Activated CD8-positive, alpha-beta memory T cell treated with anti-CD3 and anti-CD28 coated beads, Interleukin-2, amount 10 ng/mL, durations not matched to agents 7 days and 5 days (primary cell): ENCODE data around the gene ATP11A. TPM values are rescaled to one million over a fixed set of nuclear protein-coding genes. Genes with fewer than 3 reads are reported as not detected.

ENCODE experiments used
- ATAC-seq: fragments of 150-1000 bp; cut with Tn5 transposase; one replicate; pipeline ENCODE4 v1.10.0; 2021; ENCODE audit warnings: moderate library complexity
- CTCF ChIA-PET: fragments of 350-600 bp; sonication (Branson Sonifier 250); formaldehyde crosslinking; loops from one replicate; lab custom pipeline; 2021; ENCODE audit warnings: antibody characterized with exemption; lab: Charles Lee
- DNase-seq: peaks from one replicate; pipeline ENCODE4 v3.0.0-alpha.2; 2020
- H3K27ac Mint-ChIP-seq: one replicate; pipeline ENCODE4 v1.8.0; 2021; ENCODE audit warnings: mild to moderate bottlenecking, mixed read lengths
- H3K27me3 Mint-ChIP-seq: one replicate; pipeline ENCODE4 v1.8.0; 2021; ENCODE audit warnings: mixed read lengths
- H3K36me3 Mint-ChIP-seq: one replicate; pipeline ENCODE4 v1.8.0; 2021; ENCODE audit warnings: mild to moderate bottlenecking, mixed read lengths
- H3K4me1 Mint-ChIP-seq: one replicate; pipeline ENCODE4 v1.8.0; 2021; ENCODE audit warnings: mixed read lengths
- H3K4me3 Mint-ChIP-seq: one replicate; pipeline ENCODE4 v1.8.0; 2021; ENCODE audit warnings: mild to moderate bottlenecking, moderate library complexity, mixed read lengths
- H3K9me3 Mint-ChIP-seq: one replicate; pipeline ENCODE4 v1.8.0; 2022; ENCODE audit warnings: low read depth, mixed read lengths
- total RNA-seq, 2 experiments: library from RNA; stranded (reverse); gene quantifications; one replicate each; pipeline ENCODE4 v1.2.3, GENCODE V29; 2021

ATP11A gene
- total RNA-seq, 2 experiments from 2014 or later = 40.0 to 43.5 TPM

- Mint-ChIP-seq H3K36me3 (no peaks in the 10 kb centered on the region), H3K4me1 (no peaks in the 10 kb centered on the region), H3K27me3 (no peaks in the 10 kb centered on the region), H3K27ac (no peak overlapping the region), H3K4me3 (no peak overlapping the region), H3K9me3 (no peaks in the 10 kb centered on the region)
- CTCF ChIA-PET = no interaction called here
- no peak for DNase-seq
- no peak for ATAC-seq
Observed at GRCh38 chr13:112714376-112715174, 24.7 kb downstream of the ATP11A start.

GRCh38 chr13:112715210-112715609 lies 25.4 kb downstream of the ATP11A start:
- DNase-seq (no peak), ATAC-seq (no peak)
- H3K36me3 Mint-ChIP-seq = no peaks in the 10 kb centered on the region
- H3K27ac Mint-ChIP-seq = no peak overlapping the region
- H3K4me1 Mint-ChIP-seq = no peaks in the 10 kb centered on the region
- H3K27me3 Mint-ChIP-seq = no peaks in the 10 kb centered on the region
- H3K9me3 Mint-ChIP-seq = no peaks in the 10 kb centered on the region
- no peak overlapping the region for H3K4me3 Mint-ChIP-seq
- CTCF ChIA-PET = no interaction called here

- no peaks in the 10 kb centered on the region for H3K27me3 Mint-ChIP-seq
- no peaks in the 10 kb centered on the region for H3K36me3 Mint-ChIP-seq
- DNase-seq = no peak
- CTCF ChIA-PET = no interaction called here
- H3K27ac Mint-ChIP-seq = no peak overlapping the region
- no peak for ATAC-seq
- no peaks in the 10 kb centered on the region for H3K4me1 Mint-ChIP-seq
- no peaks in the 10 kb centered on the region for H3K9me3 Mint-ChIP-seq
- no peak overlapping the region for H3K4me3 Mint-ChIP-seq
Observed at GRCh38 chr13:112715715-112716460, 26.1 kb downstream of the ATP11A start.

- Mint-ChIP-seq H3K9me3 (no peaks in the 10 kb centered on the region), H3K4me3 (no peak overlapping the region), H3K27me3 (no peaks in the 10 kb centered on the region), H3K4me1 (no peaks in the 10 kb centered on the region), H3K36me3 (no peaks in the 10 kb centered on the region), H3K27ac (no peak overlapping the region)
- CTCF ChIA-PET = no interaction called here
- ATAC-seq (no peak), DNase-seq (no peak)
Observed at GRCh38 chr13:112716461-112716820, 26.6 kb downstream of the ATP11A start.

GRCh38 chr13:112716841-112717520 lies 27.1 kb downstream of the ATP11A start:
- ATAC-seq (no peak), DNase-seq (no peak)
- no peaks in the 10 kb centered on the region for H3K4me1 Mint-ChIP-seq
- H3K27me3 Mint-ChIP-seq = no peaks in the 10 kb centered on the region
- CTCF ChIA-PET = no interaction called here
- no peak overlapping the region for H3K4me3 Mint-ChIP-seq
- H3K36me3 Mint-ChIP-seq = no peaks in the 10 kb centered on the region
- no peak overlapping the region for H3K27ac Mint-ChIP-seq
- H3K9me3 Mint-ChIP-seq = no peaks in the 10 kb centered on the region

- CTCF ChIA-PET = no interaction called here
- Mint-ChIP-seq H3K4me1 (peaks cover 4% of the 10 kb centered on the region), H3K36me3 (no peaks in the 10 kb centered on the region), H3K27me3 (no peaks in the 10 kb centered on the region), H3K27ac (no peak overlapping the region), H3K9me3 (no peaks in the 10 kb centered on the region), H3K4me3 (no peak overlapping the region)
- DNase-seq (no peak), ATAC-seq (no peak)
Observed at GRCh38 chr13:112718318-112718717, 28.5 kb downstream of the ATP11A start.

GRCh38 chr13:112719016-112719415 lies 29.2 kb downstream of the ATP11A start:
- Mint-ChIP-seq H3K27me3 (no peaks in the 10 kb centered on the region), H3K36me3 (no peaks in the 10 kb centered on the region), H3K27ac (no peak overlapping the region), H3K4me1 (peaks cover 4% of the 10 kb centered on the region), H3K9me3 (no peaks in the 10 kb centered on the region), H3K4me3 (no peak overlapping the region)
- ATAC-seq = no peak
- DNase-seq = no peak
- CTCF ChIA-PET = no interaction called here

- no peaks in the 10 kb centered on the region for H3K36me3 Mint-ChIP-seq
- no peaks in the 10 kb centered on the region for H3K27me3 Mint-ChIP-seq
- no peak for ATAC-seq
- H3K9me3 Mint-ChIP-seq = no peaks in the 10 kb centered on the region
- H3K4me3 Mint-ChIP-seq = no peak overlapping the region
- CTCF ChIA-PET = no interaction called here
- peaks cover 8% of the 10 kb centered on the region for H3K4me1 Mint-ChIP-seq
- no peak overlapping the region for H3K27ac Mint-ChIP-seq
- DNase-seq = no peak
Observed at GRCh38 chr13:112719556-112719955, 29.7 kb downstream of the ATP11A start.

GRCh38 chr13:112720251-112720650 lies 30.4 kb downstream of the ATP11A start:
- H3K36me3 Mint-ChIP-seq = no peaks in the 10 kb centered on the region
- H3K27me3 Mint-ChIP-seq = no peaks in the 10 kb centered on the region
- CTCF ChIA-PET = no interaction called here
- ATAC-seq (no peak), DNase-seq (no peak)
- no peak overlapping the region for H3K4me3 Mint-ChIP-seq
- H3K4me1 Mint-ChIP-seq = peaks cover 13% of the 10 kb centered on the region
- H3K27ac Mint-ChIP-seq = no peak overlapping the region
- no peaks in the 10 kb centered on the region for H3K9me3 Mint-ChIP-seq

- H3K36me3 Mint-ChIP-seq = no peaks in the 10 kb centered on the region
- no peak overlapping the region for H3K4me3 Mint-ChIP-seq
- peaks cover 19% of the 10 kb centered on the region for H3K4me1 Mint-ChIP-seq
- no peaks in the 10 kb centered on the region for H3K27me3 Mint-ChIP-seq
- no peak overlapping the region for H3K27ac Mint-ChIP-seq
- ATAC-seq (no peak), DNase-seq (no peak)
- CTCF ChIA-PET = no interaction called here
- no peaks in the 10 kb centered on the region for H3K9me3 Mint-ChIP-seq
Observed at GRCh38 chr13:112720814-112721197, 31.0 kb downstream of the ATP11A start.

GRCh38 chr13:112721198-112722104 lies 31.6 kb downstream of the ATP11A start:
- H3K36me3 Mint-ChIP-seq = no peaks in the 10 kb centered on the region
- H3K4me3 Mint-ChIP-seq = no peak overlapping the region
- no peak overlapping the region for H3K27ac Mint-ChIP-seq
- peaks cover 23% of the 10 kb centered on the region for H3K4me1 Mint-ChIP-seq
- H3K9me3 Mint-ChIP-seq = no peaks in the 10 kb centered on the region
- CTCF ChIA-PET = no interaction called here
- no peak for ATAC-seq
- H3K27me3 Mint-ChIP-seq = no peaks in the 10 kb centered on the region
- no peak for DNase-seq

GRCh38 chr13:112722433-112723263 lies 32.8 kb downstream of the ATP11A start:
- H3K4me1 Mint-ChIP-seq = peaks cover 23% of the 10 kb centered on the region
- no peak overlapping the region for H3K27ac Mint-ChIP-seq
- H3K36me3 Mint-ChIP-seq = no peaks in the 10 kb centered on the region
- H3K4me3 Mint-ChIP-seq = no peak overlapping the region
- ATAC-seq (no peak), DNase-seq (no peak)
- no peaks in the 10 kb centered on the region for H3K27me3 Mint-ChIP-seq
- CTCF ChIA-PET = no interaction called here
- no peaks in the 10 kb centered on the region for H3K9me3 Mint-ChIP-seq
